ENCODE measurements around the gene DHRSX. TPM values are rescaled to one million over a fixed set of nuclear protein-coding genes. Genes with fewer than 3 reads are reported as not detected.
"Not testable (repeated sequence)": the region's sequence is repeated elsewhere in the genome, so short reads cannot be mapped to it uniquely, and the experiment has no call there.

The DHRSX gene
- total RNA-seq, 8 experiments from 2014 or later = 8.4 to 19.7 (median 13.6) TPM

DNA sequence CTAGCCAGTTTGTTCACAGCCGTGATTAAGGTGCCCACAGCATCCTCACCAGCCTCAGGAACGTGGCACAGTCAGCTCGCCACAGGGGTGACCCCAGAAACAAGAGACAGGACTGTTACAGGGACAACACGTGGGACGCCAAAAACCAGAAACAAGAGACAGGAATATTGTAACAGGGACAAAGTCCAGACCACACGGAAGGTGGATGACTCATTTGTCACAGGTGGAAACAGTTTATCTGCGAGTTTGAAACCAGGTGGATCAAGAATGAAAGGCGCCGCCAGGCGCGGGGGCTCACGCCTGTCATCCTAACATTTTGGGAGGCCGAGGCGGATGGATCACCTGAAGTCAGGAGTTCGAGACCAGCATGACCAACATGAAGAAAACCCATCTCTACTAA, 27.7 kb downstream of the DHRSX start:
- H3K4me3 ChIP-seq; H3K4me1 ChIP-seq (replicated peaks in 1 of 2); H3K27ac ChIP-seq; ATAC-seq (replicated peaks in 6 of 8); in situ Hi-C loops (cut with MboI; ENCODE audit: low pct_unique_long_range_greater_than_20kb in 2 of 9, low sequenced_read_pairs in 9 of 9, unreplicated experiment in 9 of 9): not testable (repeated sequence)
- 47 to 100% (median 83%) methylated on average over 2 to 9 of the region's 15 CpGs; no CpG with 5 or more reads in 2 of the 10 experiments for WGBS, 10 experiments

DNA sequence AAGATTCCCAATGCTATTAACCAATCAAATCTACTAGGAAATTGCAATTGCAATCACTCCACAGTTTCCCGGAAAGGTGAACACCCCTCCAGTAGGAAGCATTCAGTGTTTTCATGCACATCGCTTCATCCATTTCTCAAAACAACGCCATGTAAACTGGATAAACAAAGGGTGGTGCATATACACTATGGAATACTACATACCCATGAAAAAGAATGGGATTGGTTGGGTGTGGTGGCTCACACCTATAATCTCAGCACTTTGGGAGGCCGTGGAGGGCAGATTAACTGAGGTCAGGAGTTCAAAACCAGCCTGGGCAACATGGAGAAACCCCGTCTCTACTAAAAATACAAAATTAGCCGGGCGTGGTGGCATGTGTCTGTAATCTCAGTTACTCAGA, 29.1 kb downstream of the DHRSX start:
- ATAC-seq (replicated peaks in 6 of 8) = no peak
- in situ Hi-C loops (cut with MboI; ENCODE audit: low pct_unique_long_range_greater_than_20kb in 2 of 9, low sequenced_read_pairs in 9 of 9, unreplicated experiment in 9 of 9) = no loop called here
- Histone ChIP-seq H3K4me1 (replicated peaks in 1 of 2) (no peaks in the 10 kb centered on the region), H3K27ac (no peak overlapping the region), H3K4me3 (no peak overlapping the region)
- 89 to 100% (median 96%) methylated on average over 2 to 7 of the region's 7 CpGs; no CpG with 5 or more reads in 1 of the 10 experiments for WGBS, 10 experiments

- H3K27ac ChIP-seq; ATAC-seq (replicated peaks in 6 of 8); H3K4me1 ChIP-seq (replicated peaks in 1 of 2); H3K4me3 ChIP-seq; in situ Hi-C loops (cut with MboI; ENCODE audit: low pct_unique_long_range_greater_than_20kb in 2 of 9, low sequenced_read_pairs in 9 of 9, unreplicated experiment in 9 of 9): not testable (repeated sequence)
- WGBS, 10 experiments = 60 to 100% (median 98%) methylated on average over 1 to 7 of the region's 10 CpGs; no CpG with 5 or more reads in 2 of the 10 experiments
Measured at GRCh38 chrX:2471126-2471525, 29.6 kb downstream of the DHRSX start.

- H3K27ac ChIP-seq; H3K4me1 ChIP-seq (replicated peaks in 1 of 2); H3K4me3 ChIP-seq; in situ Hi-C loops (cut with MboI; ENCODE audit: low pct_unique_long_range_greater_than_20kb in 2 of 9, low sequenced_read_pairs in 9 of 9, unreplicated experiment in 9 of 9); ATAC-seq (replicated peaks in 6 of 8): not testable (repeated sequence)
- 62 to 100% (median 100%) methylated on average over 1 to 3 of the region's 4 CpGs; no CpG with 5 or more reads in 3 of the 10 experiments for WGBS, 10 experiments
Measured at GRCh38 chrX:2469852-2470251, 30.9 kb downstream of the DHRSX start.

DNA sequence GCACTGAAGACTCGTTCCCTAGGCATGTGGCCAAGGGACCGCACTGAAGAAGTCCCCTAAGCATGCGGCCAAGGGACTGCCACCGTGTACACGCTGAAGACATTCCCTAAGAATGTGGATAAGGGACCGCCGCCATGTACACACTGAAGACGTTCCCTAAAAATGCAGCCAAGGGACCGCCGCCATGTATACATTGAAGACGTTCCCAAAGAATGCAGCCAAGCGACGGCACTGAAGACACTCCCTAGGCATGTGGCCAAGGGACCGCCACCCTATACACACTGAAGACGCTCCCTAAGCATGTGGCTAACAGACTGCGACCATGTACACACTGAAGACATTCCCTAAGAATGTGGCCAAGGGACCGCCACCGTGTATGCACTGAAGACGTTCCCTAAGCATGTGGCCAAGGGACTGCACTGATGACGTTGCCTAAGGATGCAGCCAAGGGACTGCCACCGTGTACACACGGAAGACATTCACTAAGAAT, 31.5 kb downstream of the DHRSX start:
- WGBS, 10 experiments = 84 to 100% (median 96%) methylated on average over 2 to 17 of the region's 22 CpGs; no CpG with 5 or more reads in 5 of the 10 experiments
- in situ Hi-C loops (cut with MboI; ENCODE audit: low pct_unique_long_range_greater_than_20kb in 2 of 9, low sequenced_read_pairs in 9 of 9, unreplicated experiment in 9 of 9) = no loop called here
- Histone ChIP-seq H3K4me1 (replicated peaks in 1 of 2) (no peaks in the 10 kb centered on the region), H3K27ac (no peak overlapping the region), H3K4me3 (no peak overlapping the region)
- ATAC-seq (replicated peaks in 6 of 8) = no peak

DNA sequence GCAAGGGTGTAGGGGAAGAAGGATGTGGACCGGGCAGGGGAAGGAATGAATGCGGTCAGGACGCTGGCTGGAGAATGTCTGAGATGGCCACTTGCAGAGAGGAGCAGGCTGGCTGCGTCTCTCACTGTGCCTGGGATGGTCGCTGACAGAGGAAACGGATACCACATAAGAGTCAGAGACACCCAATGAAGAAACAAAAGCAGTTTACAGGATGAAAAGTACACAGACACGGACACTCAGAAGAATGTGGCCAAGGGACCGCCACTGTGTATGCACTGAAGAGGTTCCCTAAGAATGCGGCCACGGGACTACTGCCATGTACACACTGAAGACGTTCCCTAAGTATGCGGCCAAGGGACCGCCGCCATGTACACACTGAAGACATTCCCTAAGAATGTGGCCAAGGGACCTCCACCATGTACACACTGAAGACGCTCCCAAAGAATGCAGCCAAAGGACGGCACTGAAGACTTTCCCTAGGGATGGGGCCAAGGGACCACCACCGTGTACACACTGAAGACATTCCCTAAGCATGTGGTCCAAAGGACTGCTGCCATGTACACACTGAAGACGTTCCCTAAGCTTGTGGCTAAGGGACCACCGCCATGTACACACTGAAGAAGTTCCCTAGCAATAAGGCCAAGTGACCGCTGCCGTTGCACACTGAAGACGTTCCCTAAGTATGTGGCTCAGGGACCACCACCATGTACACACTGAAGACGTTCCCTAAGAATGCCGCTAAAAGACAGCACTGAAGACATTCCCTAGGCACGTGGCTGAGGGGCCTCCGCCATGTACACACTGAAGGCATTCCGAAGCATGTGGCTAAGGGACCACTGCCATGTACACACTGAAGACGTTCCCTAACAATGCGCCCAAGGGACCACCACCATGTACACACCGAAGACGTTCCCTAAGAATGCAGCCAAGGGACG, 32.2 kb downstream of the DHRSX start:
- Histone ChIP-seq H3K4me1 (replicated peaks in 1 of 2) (no peaks in the 10 kb centered on the region), H3K27ac (no peak overlapping the region), H3K4me3 (no peak overlapping the region)
- in situ Hi-C loops (cut with MboI; ENCODE audit: low pct_unique_long_range_greater_than_20kb in 2 of 9, low sequenced_read_pairs in 9 of 9, unreplicated experiment in 9 of 9) = no loop called here
- WGBS, 10 experiments = 17 to 97% (median 86%) methylated on average over 1 to 19 of the region's 32 CpGs; no CpG with 5 or more reads in 3 of the 10 experiments
- ATAC-seq (replicated peaks in 6 of 8) = peak in 1 of 8 experiments; percentile 16

DNA sequence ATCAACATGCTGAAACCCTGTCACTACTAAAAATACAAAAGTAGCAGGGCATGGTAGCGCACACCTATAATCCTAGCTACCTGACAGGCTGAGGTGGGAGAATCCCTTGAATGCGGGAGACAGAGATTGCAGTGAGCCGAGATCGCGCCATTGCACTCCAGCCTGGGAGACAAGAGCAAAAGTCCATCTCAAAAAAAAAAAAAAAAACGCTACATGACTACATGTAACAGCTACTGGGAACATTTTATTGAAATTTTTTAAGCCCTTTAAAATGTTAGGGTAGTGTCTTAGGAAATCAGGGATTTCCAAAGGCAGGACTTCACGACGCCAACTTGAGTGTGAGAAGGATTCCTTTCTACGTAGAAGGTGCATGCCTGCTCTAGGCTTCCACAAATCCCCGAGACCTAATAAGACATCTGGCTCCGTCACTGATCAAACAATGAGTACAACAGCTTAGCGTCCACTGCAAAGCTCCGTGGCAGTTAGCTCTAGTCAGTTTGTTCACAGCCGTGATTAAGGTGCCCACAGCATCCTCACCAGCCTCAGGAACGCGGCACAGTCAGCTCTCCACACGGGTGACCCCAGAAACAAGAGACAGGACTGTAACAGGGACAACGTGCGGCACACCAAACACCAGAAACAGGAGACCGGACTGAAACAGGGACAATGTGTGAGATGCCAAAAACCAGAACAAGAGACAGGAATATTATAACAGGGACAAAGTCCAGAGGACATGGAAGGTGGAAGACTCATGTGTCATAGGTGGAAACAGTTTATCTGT, 33.7 kb downstream of the DHRSX start:
- no peaks in the 10 kb centered on the region for H3K4me1 ChIP-seq (replicated peaks in 1 of 2)
- H3K27ac ChIP-seq = no peak overlapping the region
- 61 to 91% (median 81%) methylated on average over 1 to 18 of the region's 20 CpGs; no CpG with 5 or more reads in 3 of the 10 experiments for WGBS, 10 experiments
- peak in 1 of 8 experiments; percentile 81 for ATAC-seq (replicated peaks in 6 of 8)
- in situ Hi-C loops (cut with MboI; ENCODE audit: low pct_unique_long_range_greater_than_20kb in 2 of 9, low sequenced_read_pairs in 9 of 9, unreplicated experiment in 9 of 9) = no loop called here
- no peak overlapping the region for H3K4me3 ChIP-seq

DNA sequence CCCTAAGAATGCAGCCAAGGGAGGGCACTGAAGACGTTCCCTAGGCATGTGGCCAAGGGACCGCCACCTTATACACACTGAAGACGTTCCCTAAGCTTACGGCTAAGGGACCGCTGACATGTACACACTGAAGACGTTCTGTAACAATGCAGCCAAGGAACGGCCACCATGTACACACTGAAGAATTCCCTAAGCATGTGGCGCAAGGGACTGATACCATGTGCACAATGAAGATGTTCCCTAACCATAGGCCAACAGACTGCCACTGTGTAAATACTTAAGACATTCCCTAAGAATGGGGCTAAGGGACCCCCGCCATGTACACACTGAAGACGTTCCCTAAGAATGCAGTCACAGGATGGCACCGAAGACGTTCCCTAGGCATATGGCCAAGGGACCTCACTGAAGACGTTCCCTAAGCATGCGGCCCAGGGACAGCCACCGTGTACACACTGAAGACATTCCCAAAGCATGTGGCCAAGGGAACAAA, 36.1 kb downstream of the DHRSX start:
- WGBS, 10 experiments = 67 to 100% (median 95%) methylated on average over 1 to 6 of the region's 15 CpGs; no CpG with 5 or more reads in 3 of the 10 experiments
- ATAC-seq (replicated peaks in 6 of 8) = peak in 4 of 8 experiments; percentile 21 to 72 (median 52)
- in situ Hi-C loops (cut with MboI; ENCODE audit: low pct_unique_long_range_greater_than_20kb in 2 of 9, low sequenced_read_pairs in 9 of 9, unreplicated experiment in 9 of 9) = no loop called here
- Histone ChIP-seq H3K4me3 (no peak overlapping the region), H3K4me1 (replicated peaks in 1 of 2) (no peaks in the 10 kb centered on the region), H3K27ac (no peak overlapping the region)

- 79 to 98% (median 85%) methylated on average over 2 to 10 of the region's 31 CpGs; no CpG with 5 or more reads in 2 of the 10 experiments for WGBS, 10 experiments
- in situ Hi-C loops (cut with MboI; ENCODE audit: low pct_unique_long_range_greater_than_20kb in 2 of 9, low sequenced_read_pairs in 9 of 9, unreplicated experiment in 9 of 9) = no loop called here
- Histone ChIP-seq H3K4me3 (no peak overlapping the region), H3K4me1 (replicated peaks in 1 of 2) (no peaks in the 10 kb centered on the region), H3K27ac (no peak overlapping the region)
- peak in 3 of 8 experiments; percentile 42 to 72 (median 68) for ATAC-seq (replicated peaks in 6 of 8)
Measured at GRCh38 chrX:2463973-2464676, 36.7 kb downstream of the DHRSX start.

DNA sequence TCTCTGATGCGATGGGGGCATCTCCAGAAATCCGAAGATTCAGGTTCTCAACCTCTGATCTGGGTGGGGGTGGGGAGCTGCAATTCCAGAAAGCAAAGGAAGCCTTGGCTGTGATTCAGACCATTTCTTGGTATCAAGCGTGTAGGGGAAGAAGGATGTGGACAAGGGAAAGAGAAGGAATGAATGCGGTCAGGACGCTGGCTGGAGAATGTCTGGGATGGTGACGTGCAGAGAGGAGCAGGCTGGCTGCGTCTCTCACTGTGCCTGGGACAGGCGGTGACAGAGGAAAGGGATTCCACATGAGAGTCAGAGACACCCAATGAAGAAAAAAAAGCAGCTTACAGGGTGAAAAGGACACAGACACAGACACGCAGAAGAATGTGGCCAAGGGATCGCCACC, 37.3 kb downstream of the DHRSX start:
- 69 to 100% (median 91%) methylated on average over 1 to 7 of the region's 10 CpGs; no CpG with 5 or more reads in 2 of the 10 experiments for WGBS, 10 experiments
- H3K27ac ChIP-seq; ATAC-seq (replicated peaks in 6 of 8); H3K4me1 ChIP-seq (replicated peaks in 1 of 2); in situ Hi-C loops (cut with MboI; ENCODE audit: low pct_unique_long_range_greater_than_20kb in 2 of 9, low sequenced_read_pairs in 9 of 9, unreplicated experiment in 9 of 9); H3K4me3 ChIP-seq: not testable (repeated sequence)

- Histone ChIP-seq H3K4me1 (replicated peaks in 1 of 2) (no peaks in the 10 kb centered on the region), H3K27ac (no peak overlapping the region), H3K4me3 (no peak overlapping the region)
- 47 to 60% (median 60%) methylated on average over 1 to 2 of the region's 3 CpGs; no CpG with 5 or more reads in 7 of the 10 experiments for WGBS, 10 experiments
- no peak for ATAC-seq (replicated peaks in 6 of 8)
- in situ Hi-C loops (cut with MboI; ENCODE audit: low pct_unique_long_range_greater_than_20kb in 2 of 9, low sequenced_read_pairs in 9 of 9, unreplicated experiment in 9 of 9) = no loop called here
Measured at GRCh38 chrX:2462780-2463179, 38.0 kb downstream of the DHRSX start.

GRCh38 chrX:2462074-2462473, 38.7 kb downstream of the DHRSX start:
- Histone ChIP-seq H3K4me1 (replicated peaks in 1 of 2) (no peaks in the 10 kb centered on the region), H3K27ac (no peak overlapping the region), H3K4me3 (no peak overlapping the region)
- 37 to 93% (median 70%) methylated on average over 3 to 5 of the region's 5 CpGs; no CpG with 5 or more reads in 2 of the 10 experiments for WGBS, 10 experiments
- in situ Hi-C loops (cut with MboI; ENCODE audit: low pct_unique_long_range_greater_than_20kb in 2 of 9, low sequenced_read_pairs in 9 of 9, unreplicated experiment in 9 of 9) = no loop called here
- no peak for ATAC-seq (replicated peaks in 6 of 8)

All from motor neuron (in vitro differentiated cells).